Coronary artery (tissue), 2 donors: ENCODE measurements around the gene ATP11A.

ENCODE experiments used
- DNase-seq: peaks from one replicate; pipeline ENCODE4 v3.0.0-alpha.2; 2017; ENCODE audit warnings: low spot score
- H3K27ac ChIP-seq, 2 donors: fragments of 200-600 bp; sonication (generic); one replicate each; pipeline ENCODE4 v1.5.1; 2016 to 2019
- H3K4me3 ChIP-seq: fragments of 200-600 bp; sonication (generic); 2 replicates; pipeline ENCODE4 v1.5.1; 2016; ENCODE audit warnings: mild to moderate bottlenecking, moderate library complexity
- TF ChIP-seq, protein P1 (sequence below): fragments of 200-600 bp; sonication (generic); IDR thresholded peaks from one replicate; pipeline ENCODE4 v1.5.1; 2019; ENCODE audit warnings: antibody characterized with exemption

Gene ATP11A

GRCh38 chr13:112926993-112927392 is 237.2 kb downstream of the ATP11A start:
- TF ChIP-seq, protein P1, sequence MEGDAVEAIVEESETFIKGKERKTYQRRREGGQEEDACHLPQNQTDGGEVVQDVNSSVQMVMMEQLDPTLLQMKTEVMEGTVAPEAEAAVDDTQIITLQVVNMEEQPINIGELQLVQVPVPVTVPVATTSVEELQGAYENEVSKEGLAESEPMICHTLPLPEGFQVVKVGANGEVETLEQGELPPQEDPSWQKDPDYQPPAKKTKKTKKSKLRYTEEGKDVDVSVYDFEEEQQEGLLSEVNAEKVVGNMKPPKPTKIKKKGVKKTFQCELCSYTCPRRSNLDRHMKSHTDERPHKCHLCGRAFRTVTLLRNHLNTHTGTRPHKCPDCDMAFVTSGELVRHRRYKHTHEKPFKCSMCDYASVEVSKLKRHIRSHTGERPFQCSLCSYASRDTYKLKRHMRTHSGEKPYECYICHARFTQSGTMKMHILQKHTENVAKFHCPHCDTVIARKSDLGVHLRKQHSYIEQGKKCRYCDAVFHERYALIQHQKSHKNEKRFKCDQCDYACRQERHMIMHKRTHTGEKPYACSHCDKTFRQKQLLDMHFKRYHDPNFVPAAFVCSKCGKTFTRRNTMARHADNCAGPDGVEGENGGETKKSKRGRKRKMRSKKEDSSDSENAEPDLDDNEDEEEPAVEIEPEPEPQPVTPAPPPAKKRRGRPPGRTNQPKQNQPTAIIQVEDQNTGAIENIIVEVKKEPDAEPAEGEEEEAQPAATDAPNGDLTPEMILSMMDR: no peak
- Histone ChIP-seq H3K27ac (no peak overlapping the region), H3K4me3 (no peak overlapping the region)
- DNase-seq: no peak

DNA sequence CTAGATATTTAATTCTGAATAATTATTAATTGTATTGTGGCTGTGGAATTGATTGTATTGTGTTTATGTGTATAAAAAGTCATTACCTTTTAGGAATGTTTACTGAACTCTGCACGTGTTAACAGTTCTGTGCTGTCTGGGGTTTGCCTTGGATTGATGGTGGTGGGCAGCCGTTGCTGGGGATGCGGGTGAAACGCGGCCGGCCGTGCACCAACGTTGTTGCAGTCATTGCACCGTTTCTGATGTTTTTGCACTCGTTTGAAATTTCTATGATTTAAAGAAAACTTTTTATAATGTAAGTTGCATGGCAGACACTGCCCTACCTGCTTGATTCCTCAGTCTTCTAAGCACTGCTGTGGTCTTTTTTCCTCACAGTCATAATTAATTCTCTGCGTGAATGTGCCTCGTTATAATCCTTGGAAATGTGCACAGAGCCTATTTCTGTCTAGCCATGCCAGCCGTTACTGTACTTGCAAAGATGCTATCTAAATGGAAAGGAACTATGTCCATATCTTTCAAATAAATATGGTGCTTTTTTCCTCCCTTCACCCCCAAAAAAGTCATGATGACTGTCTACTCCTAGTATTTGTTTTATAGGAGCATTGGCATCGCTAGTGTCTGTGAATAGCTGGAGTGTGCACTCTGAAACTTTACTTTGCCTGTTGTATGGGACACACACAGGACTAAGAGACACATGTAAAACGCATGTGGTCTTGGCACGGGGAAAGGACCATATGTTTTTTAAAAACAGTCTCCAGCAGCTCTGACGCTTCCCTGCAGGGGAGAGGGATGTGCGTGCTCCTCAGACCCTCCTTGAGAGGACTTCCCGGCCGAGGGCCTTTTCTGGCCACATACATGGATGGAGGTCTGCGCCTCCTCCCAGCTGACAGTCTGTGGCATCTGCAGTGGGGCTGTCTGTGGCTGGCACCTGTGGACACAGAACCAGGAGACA is 238.5 kb downstream of the ATP11A start:
- no peak for DNase-seq

DNA sequence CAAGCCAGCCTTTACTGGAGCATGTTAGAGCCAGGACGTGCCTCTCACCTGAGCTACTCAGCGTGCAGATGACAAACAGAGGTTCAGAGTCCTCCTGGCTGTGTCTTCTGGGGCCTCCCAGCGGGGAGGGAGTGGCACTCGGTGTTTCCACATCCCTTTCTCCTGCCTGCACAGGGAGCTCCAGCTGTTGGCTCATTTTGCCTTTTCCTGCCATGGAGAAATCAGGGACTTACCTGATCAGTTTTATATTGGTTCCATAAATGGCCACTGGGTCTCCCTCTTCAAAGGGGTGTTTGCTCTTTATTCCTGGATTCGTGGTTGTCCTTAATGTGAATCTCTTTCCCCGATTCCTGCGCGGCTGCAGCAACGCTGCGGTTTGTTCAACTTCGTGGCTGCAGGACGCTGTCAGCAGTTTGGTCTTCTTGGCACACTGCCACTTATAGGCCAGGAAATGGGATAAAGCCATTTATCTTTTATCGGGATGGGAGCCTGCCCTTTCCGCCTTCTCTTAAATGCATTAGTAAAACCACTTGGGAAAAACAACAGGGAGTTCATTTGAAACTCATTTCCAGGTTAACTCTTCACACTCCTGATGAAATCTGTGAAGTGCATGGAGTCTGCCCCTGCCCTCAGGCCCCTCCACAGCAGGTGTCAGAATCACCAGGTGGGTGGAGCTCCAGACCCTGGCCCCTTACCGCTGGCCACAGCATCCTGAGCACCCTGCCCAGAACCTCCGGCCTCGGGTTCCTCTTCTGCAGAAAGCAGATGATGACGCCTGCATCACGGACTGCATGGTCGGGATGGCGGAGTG is 239.3 kb downstream of the ATP11A start:
- no peak for DNase-seq
- no peak overlapping the region for H3K27ac ChIP-seq
- no peak overlapping the region for H3K4me3 ChIP-seq

More for the DNA sequence above, 238.5 kb downstream of the ATP11A start:
- TF ChIP-seq, protein P1: no peak
- no peak overlapping the region for H3K27ac ChIP-seq
- H3K4me3 ChIP-seq: no peak overlapping the region

GRCh38 chr13:112929783-112930055 is 239.9 kb downstream of the ATP11A start:
- DNase-seq: no peak
- Histone ChIP-seq H3K27ac (no peak overlapping the region), H3K4me3 (no peak overlapping the region)
- TF ChIP-seq, protein P1: no peak

More for the DNA sequence above, 239.3 kb downstream of the ATP11A start:
- TF ChIP-seq, protein P1: no peak

DNA sequence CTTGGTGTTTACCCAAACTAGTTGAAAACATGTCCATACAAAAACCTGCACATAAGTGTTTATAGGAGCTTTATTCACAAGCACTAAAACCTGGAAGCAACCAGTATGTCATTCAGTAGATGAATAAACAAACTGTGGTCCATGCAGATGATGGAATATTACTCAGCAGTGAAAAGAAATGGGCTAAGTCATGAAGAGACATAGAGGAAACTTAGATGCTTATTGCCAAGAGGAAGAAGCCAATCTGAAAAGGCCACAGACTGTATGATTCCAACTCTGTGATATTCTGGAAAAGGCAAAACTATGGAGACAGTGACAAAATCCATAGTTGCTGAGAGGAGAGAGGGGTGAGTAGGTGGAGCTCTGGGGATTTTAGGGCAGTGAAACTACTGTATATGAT is 240.4 kb downstream of the ATP11A start:
- Histone ChIP-seq H3K4me3 (no peak overlapping the region), H3K27ac (no peak overlapping the region)
- no peak for DNase-seq
- TF ChIP-seq, protein P1: no peak

GRCh38 chr13:112931028-112931934 is 241.4 kb downstream of the ATP11A start:
- DNase-seq: no peak
- H3K4me3 ChIP-seq: no peak overlapping the region
- TF ChIP-seq, protein P1: peak; percentile 29
- no peak overlapping the region for H3K27ac ChIP-seq
